NCI-H82 (cell line): ENCODE results near the gene CDH23.

Experiments used
- DNase-seq: peaks from one replicate; lab custom pipeline; 2025; lab: John Stamatoyannopoulos, UW

Gene CDH23

GRCh38 chr10:71392791-71393781 is 3.6 kb upstream of the CDH23 start:
- DNase-seq, result no peak

- no peak for DNase-seq
These were observed 2.8 kb upstream of the CDH23 start for GRCh38 chr10:71393841-71394475.

GRCh38 chr10:71394926-71395562 is 1.7 kb upstream of the CDH23 start:
- DNase-seq, result peak; percentile 94

- peak; percentile 27 for DNase-seq
These were observed 1.1 kb upstream of the CDH23 start for GRCh38 chr10:71395621-71396020.

- DNase-seq, result peak; percentile 94
These were observed 523 bp upstream of the CDH23 start for GRCh38 chr10:71396084-71396710.

- DNase-seq, result peak; percentile 28
These were observed 834 bp downstream of the CDH23 start for GRCh38 chr10:71397296-71398212.

GRCh38 chr10:71398976-71399375 is 2.3 kb downstream of the CDH23 start:
- DNase-seq, result no peak

- peak; percentile 58 for DNase-seq
These were observed 3.2 kb downstream of the CDH23 start for GRCh38 chr10:71399946-71400345.

GRCh38 chr10:71401056-71401455 is 4.3 kb downstream of the CDH23 start:
- no peak for DNase-seq

GRCh38 chr10:71402005-71402404 is 5.3 kb downstream of the CDH23 start:
- no peak for DNase-seq

GRCh38 chr10:71404503-71405295 is 8.0 kb downstream of the CDH23 start:
- no peak for DNase-seq

GRCh38 chr10:71406878-71407277 is 10.2 kb downstream of the CDH23 start:
- DNase-seq, result no peak

GRCh38 chr10:71408436-71409225 is 11.9 kb downstream of the CDH23 start:
- no peak for DNase-seq

GRCh38 chr10:71409516-71410104 is 12.9 kb downstream of the CDH23 start:
- no peak for DNase-seq

- no peak for DNase-seq
These were observed 16.9 kb downstream of the CDH23 start for GRCh38 chr10:71413581-71413980.

- DNase-seq, result no peak
These were observed 17.6 kb downstream of the CDH23 start for GRCh38 chr10:71414359-71414758.

- no peak for DNase-seq
These were observed 22.4 kb downstream of the CDH23 start for GRCh38 chr10:71419002-71419540.

- no peak for DNase-seq
These were observed 23.0 kb downstream of the CDH23 start for GRCh38 chr10:71419750-71420149.

GRCh38 chr10:71421075-71421434 is 24.3 kb downstream of the CDH23 start:
- DNase-seq, result no peak
